ENCODE measurements around the gene FARS2.

The FARS2 gene

DNA sequence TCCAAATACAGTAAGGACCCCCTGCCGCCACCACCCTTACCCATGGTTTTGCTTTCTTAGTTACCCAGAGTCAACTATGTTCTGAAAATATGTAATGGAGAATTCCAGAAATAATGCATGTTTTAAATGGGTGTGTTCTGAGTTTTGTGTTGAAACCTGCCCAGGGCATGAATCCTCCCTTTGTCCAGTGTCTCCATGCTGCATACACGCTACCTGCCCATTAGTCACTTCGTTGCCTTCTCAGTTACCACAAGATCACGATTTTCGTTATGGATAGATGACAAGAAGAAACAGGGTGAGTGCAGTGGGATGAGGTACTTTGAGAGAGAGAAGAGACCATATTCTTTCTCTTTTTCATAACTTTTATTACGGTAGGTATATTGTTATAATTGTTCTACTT is 10.6 kb downstream of the FARS2 start:
- no peaks in the 10 kb centered on the region for H3K9me3 ChIP-seq (ENCODE audit: control insufficient read depth, insufficient read depth, low read depth, low read length)
- TF ChIP-seq ZNF792 (tag by site-specific recombination; IDR thresholded peaks at IDR 0.05) (no peak), ZNF785 (tag by site-specific recombination; IDR thresholded peaks at IDR 0.05) (no peak)
- H3K4me3 ChIP-seq (ENCODE audit: low read depth, low read length), result no peak overlapping the region
- H3K36me3 ChIP-seq (ENCODE audit: control insufficient read depth in 2 of 2, insufficient read depth in 1 of 2, low read length in 2 of 2), result no peaks in the 10 kb centered on the region; a peak in 1 of 3 replicates
- POLR2A ChIA-PET, result no interaction called here
- CTCF ChIA-PET, result no interaction called here
- no peaks in the 10 kb centered on the region for H3K4me1 ChIP-seq (ENCODE audit: control insufficient read depth, insufficient read depth, low read length)
- H3K27ac ChIP-seq (ENCODE audit: extremely low read depth, low read depth, low read length), result no peak overlapping the region

DNA sequence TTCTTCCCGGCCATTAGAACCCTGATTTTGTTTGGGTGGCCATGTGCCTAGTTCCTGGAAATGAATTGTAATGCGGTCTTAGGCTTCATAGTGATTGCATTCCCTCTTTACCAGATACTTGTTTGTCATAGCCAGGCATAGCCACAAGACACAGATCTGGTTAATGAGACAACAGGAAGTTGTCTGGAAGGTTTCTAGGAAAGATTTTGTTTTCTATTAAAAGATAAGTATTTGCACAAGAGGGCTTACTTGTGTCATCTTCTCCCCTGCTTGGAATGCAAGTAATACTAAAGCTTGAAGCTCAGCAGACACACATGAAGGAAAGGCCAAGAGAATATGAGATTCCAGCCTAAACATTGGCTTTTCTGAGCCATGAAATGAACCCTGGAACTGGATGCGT is 12.9 kb downstream of the FARS2 start:
- POLR2A ChIA-PET, result no interaction called here
- Histone ChIP-seq H3K36me3 (ENCODE audit: control insufficient read depth in 2 of 2, insufficient read depth in 1 of 2, low read length in 2 of 2) (no peaks in the 10 kb centered on the region), H3K4me3 (ENCODE audit: low read depth, low read length) (no peak overlapping the region), H3K4me1 (ENCODE audit: control insufficient read depth, insufficient read depth, low read length) (no peaks in the 10 kb centered on the region), H3K27ac (ENCODE audit: extremely low read depth, low read depth, low read length) (no peak overlapping the region), H3K9me3 (ENCODE audit: control insufficient read depth, insufficient read depth, low read depth, low read length) (no peaks in the 10 kb centered on the region)
- CTCF ChIA-PET, result interaction anchor here (0.6 to 0.9 kb wide), 2 partner anchors 91 to 131 kb away, joined by 3 read pairs; no protein-coding TSS in a partner anchor
- TF ChIP-seq ZNF16 (tag by site-specific recombination; IDR thresholded peaks at IDR 0.05; ENCODE audit: low read depth) (no peak), ZNF830 (tag by site-specific recombination; IDR thresholded peaks at IDR 0.05; ENCODE audit: low read depth) (no peak), ZNF394 (tag by site-specific recombination; IDR thresholded peaks at IDR 0.05; ENCODE audit: borderline replicate concordance) (no peak), ZNF530 (tag by site-specific recombination; IDR thresholded peaks at IDR 0.05; ENCODE audit: low read depth) (no peak), ZNF248 (tag by site-specific recombination; IDR thresholded peaks at IDR 0.05) (no peak), ZNF175 (tag by site-specific recombination; IDR thresholded peaks at IDR 0.05) (no peak), ZNF335 (tag by site-specific recombination; conservative IDR thresholded peaks at IDR 0.05) (no peak), ZFP41 (tag by site-specific recombination; IDR thresholded peaks at IDR 0.05; ENCODE audit: borderline replicate concordance) (no peak), ZNF202 (tag by site-specific recombination; IDR thresholded peaks at IDR 0.05; ENCODE audit: borderline replicate concordance) (no peak), ZNF707 (tag by site-specific recombination; IDR thresholded peaks at IDR 0.05) (no peak), OVOL3 (tag by site-specific recombination; IDR thresholded peaks at IDR 0.05) (no peak), ZNF391 (tag by site-specific recombination; IDR thresholded peaks at IDR 0.05; ENCODE audit: borderline replicate concordance, low read depth) (no peak), ZNF785 (tag by site-specific recombination; IDR thresholded peaks at IDR 0.05) (no peak), ZNF558 (tag by site-specific recombination; IDR thresholded peaks at IDR 0.05) (no peak)
- TF ChIP-seq, protein P1, sequence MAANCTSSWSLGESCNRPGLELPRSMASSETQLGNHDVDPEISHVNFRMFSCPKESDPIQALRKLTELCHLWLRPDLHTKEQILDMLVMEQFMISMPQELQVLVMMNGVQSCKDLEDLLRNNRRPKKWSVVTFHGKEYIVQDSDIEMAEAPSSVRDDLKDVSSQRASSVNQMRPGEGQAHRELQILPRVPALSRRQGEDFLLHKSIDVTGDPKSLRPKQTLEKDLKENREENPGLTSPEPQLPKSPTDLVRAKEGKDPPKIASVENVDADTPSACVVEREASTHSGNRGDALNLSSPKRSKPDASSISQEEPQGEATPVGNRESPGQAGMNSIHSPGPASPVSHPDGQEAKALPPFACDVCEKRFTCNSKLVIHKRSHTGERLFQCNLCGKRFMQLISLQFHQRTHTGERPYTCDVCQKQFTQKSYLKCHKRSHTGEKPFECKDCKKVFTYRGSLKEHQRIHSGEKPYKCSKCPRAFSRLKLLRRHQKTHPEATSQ (tag by site-specific recombination; IDR thresholded peaks at IDR 0.05), result no peak
- TF ChIP-seq, protein P2, sequence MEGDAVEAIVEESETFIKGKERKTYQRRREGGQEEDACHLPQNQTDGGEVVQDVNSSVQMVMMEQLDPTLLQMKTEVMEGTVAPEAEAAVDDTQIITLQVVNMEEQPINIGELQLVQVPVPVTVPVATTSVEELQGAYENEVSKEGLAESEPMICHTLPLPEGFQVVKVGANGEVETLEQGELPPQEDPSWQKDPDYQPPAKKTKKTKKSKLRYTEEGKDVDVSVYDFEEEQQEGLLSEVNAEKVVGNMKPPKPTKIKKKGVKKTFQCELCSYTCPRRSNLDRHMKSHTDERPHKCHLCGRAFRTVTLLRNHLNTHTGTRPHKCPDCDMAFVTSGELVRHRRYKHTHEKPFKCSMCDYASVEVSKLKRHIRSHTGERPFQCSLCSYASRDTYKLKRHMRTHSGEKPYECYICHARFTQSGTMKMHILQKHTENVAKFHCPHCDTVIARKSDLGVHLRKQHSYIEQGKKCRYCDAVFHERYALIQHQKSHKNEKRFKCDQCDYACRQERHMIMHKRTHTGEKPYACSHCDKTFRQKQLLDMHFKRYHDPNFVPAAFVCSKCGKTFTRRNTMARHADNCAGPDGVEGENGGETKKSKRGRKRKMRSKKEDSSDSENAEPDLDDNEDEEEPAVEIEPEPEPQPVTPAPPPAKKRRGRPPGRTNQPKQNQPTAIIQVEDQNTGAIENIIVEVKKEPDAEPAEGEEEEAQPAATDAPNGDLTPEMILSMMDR (tag by site-specific recombination; IDR thresholded peaks at IDR 0.05), result no peak
- TF ChIP-seq, protein P3, sequence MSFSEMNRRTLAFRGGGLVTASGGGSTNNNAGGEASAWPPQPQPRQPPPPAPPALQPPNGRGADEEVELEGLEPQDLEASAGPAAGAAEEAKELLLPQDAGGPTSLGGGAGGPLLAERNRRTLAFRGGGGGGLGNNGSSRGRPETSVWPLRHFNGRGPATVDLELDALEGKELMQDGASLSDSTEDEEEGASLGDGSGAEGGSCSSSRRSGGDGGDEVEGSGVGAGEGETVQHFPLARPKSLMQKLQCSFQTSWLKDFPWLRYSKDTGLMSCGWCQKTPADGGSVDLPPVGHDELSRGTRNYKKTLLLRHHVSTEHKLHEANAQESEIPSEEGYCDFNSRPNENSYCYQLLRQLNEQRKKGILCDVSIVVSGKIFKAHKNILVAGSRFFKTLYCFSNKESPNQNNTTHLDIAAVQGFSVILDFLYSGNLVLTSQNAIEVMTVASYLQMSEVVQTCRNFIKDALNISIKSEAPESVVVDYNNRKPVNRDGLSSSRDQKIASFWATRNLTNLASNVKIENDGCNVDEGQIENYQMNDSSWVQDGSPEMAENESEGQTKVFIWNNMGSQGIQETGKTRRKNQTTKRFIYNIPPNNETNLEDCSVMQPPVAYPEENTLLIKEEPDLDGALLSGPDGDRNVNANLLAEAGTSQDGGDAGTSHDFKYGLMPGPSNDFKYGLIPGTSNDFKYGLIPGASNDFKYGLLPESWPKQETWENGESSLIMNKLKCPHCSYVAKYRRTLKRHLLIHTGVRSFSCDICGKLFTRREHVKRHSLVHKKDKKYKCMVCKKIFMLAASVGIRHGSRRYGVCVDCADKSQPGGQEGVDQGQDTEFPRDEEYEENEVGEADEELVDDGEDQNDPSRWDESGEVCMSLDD (tag by site-specific recombination; IDR thresholded peaks at IDR 0.05), result no peak
